Stimulated activated CD4-positive, alpha-beta T cell treated with anti-CD3 and anti-CD28 coated beads, Interleukin-15, amount 100 ng/mL, for 1 hour (primary cell): ENCODE results near the gene RAC2.

Experiments used
- DNase-seq, 2 donors: peaks; one replicate each; pipeline ENCODE4 v3.0.0-alpha.2; 2020; ENCODE audit warnings: low read depth in 1 of 2, low spot score in 1 of 2

Gene RAC2

GRCh38 chr22:37178350-37179125, 65.5 kb downstream of the RAC2 start:
- DNase-seq, result no peak

GRCh38 chr22:37177755-37178154, 66.3 kb downstream of the RAC2 start:
- DNase-seq, result no peak

GRCh38 chr22:37177221-37177620, 66.8 kb downstream of the RAC2 start:
- DNase-seq, result no peak

GRCh38 chr22:37176464-37177061, 67.5 kb downstream of the RAC2 start:
- no peak for DNase-seq

- no peak for DNase-seq
Measured at GRCh38 chr22:37175414-37176281, 68.4 kb downstream of the RAC2 start.
